ENCODE measurements around the gene GPANK1. TPM values are rescaled to one million over a fixed set of nuclear protein-coding genes. Genes with fewer than 3 reads are reported as not detected.

The GPANK1 gene
- total and polyA plus RNA-seq, 2 of the 13 experiments (the other 11 are each of a cell fraction or from before 2014, with no cell fraction given), result 15.4 to 22.8 TPM

- TF ChIP-seq, protein P1, sequence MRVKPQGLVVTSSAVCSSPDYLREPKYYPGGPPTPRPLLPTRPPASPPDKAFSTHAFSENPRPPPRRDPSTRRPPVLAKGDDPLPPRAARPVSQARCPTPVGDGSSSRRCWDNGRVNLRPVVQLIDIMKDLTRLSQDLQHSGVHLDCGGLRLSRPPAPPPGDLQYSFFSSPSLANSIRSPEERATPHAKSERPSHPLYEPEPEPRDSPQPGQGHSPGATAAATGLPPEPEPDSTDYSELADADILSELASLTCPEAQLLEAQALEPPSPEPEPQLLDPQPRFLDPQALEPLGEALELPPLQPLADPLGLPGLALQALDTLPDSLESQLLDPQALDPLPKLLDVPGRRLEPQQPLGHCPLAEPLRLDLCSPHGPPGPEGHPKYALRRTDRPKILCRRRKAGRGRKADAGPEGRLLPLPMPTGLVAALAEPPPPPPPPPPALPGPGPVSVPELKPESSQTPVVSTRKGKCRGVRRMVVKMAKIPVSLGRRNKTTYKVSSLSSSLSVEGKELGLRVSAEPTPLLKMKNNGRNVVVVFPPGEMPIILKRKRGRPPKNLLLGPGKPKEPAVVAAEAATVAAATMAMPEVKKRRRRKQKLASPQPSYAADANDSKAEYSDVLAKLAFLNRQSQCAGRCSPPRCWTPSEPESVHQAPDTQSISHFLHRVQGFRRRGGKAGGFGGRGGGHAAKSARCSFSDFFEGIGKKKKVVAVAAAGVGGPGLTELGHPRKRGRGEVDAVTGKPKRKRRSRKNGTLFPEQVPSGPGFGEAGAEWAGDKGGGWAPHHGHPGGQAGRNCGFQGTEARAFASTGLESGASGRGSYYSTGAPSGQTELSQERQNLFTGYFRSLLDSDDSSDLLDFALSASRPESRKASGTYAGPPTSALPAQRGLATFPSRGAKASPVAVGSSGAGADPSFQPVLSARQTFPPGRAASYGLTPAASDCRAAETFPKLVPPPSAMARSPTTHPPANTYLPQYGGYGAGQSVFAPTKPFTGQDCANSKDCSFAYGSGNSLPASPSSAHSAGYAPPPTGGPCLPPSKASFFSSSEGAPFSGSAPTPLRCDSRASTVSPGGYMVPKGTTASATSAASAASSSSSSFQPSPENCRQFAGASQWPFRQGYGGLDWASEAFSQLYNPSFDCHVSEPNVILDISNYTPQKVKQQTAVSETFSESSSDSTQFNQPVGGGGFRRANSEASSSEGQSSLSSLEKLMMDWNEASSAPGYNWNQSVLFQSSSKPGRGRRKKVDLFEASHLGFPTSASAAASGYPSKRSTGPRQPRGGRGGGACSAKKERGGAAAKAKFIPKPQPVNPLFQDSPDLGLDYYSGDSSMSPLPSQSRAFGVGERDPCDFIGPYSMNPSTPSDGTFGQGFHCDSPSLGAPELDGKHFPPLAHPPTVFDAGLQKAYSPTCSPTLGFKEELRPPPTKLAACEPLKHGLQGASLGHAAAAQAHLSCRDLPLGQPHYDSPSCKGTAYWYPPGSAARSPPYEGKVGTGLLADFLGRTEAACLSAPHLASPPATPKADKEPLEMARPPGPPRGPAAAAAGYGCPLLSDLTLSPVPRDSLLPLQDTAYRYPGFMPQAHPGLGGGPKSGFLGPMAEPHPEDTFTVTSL (CRISPR knock-in tag; IDR thresholded peaks at IDR 0.05; ENCODE audit: borderline replicate concordance), result 0 out of 2 replicates have a peak, but pooled peaks have one; percentile 43
- peak; percentile 91 for TF ChIP-seq ZBTB7A (CRISPR knock-in tag; IDR thresholded peaks at IDR 0.05)
- peak; percentile 28; the same call in 1 of the 2 replicates for TF ChIP-seq FOXK2 (IDR thresholded peaks at IDR 0.05)
- no peak for TF ChIP-seq ZFYVE20 (CRISPR knock-in tag; IDR thresholded peaks at IDR 0.05; ENCODE audit: borderline replicate concordance, low read depth)
- no peak for TF ChIP-seq RXRB (CRISPR knock-in tag; IDR thresholded peaks at IDR 0.05; ENCODE audit: borderline replicate concordance)
- TF ChIP-seq CENPBD1 (CRISPR knock-in tag; IDR thresholded peaks at IDR 0.05; ENCODE audit: borderline replicate concordance, low read depth), result 0 out of 2 replicates have a peak, but pooled peaks have one; percentile 15
- peak; percentile 44 for TF ChIP-seq ASH2L (IDR thresholded peaks at IDR 0.05; ENCODE audit: insufficient read length, low read depth, low read length)
- TF ChIP-seq ZFX (CRISPR knock-in tag; IDR thresholded peaks at IDR 0.05; ENCODE audit: low read depth), result peak; percentile 48; the same call in 1 of the 2 replicates
- peak; percentile 60; the same call in 1 of the 2 replicates for TF ChIP-seq ZNF639 (CRISPR knock-in tag; conservative IDR thresholded peaks at IDR 0.05)
- no peak for TF ChIP-seq ZNF879 (CRISPR knock-in tag; IDR thresholded peaks at IDR 0.05)
- TF ChIP-seq FOXO1 (CRISPR knock-in tag; IDR thresholded peaks at IDR 0.05), result peak; percentile 8
- no peak for TF ChIP-seq PRMT3 (CRISPR knock-in tag; IDR thresholded peaks at IDR 0.05; ENCODE audit: borderline replicate concordance, low read depth)
- peak; percentile 16; the same call in 1 of the 2 replicates for TF ChIP-seq HBP1 (CRISPR knock-in tag; IDR thresholded peaks at IDR 0.05; ENCODE audit: low read depth)
- TF ChIP-seq ZNF788 (CRISPR knock-in tag; IDR thresholded peaks at IDR 0.05; ENCODE audit: borderline replicate concordance), result peak; percentile 8; the same call in 1 of the 2 replicates
Observed at GRCh38 chr6:31652925-31653724, 11.7 kb downstream of the GPANK1 start (continued).

Measured in HepG2 (cell line).